Measurements from ENCODE around the gene DNM3.

- no peak for TF ChIP-seq CTCF (IDR thresholded peaks at IDR 0.05)
- no peak for TF ChIP-seq POLR2A (IDR thresholded peaks at IDR 0.05)
- TF ChIP-seq POLR2AphosphoS5 (IDR thresholded peaks at IDR 0.05): no peak
- TF ChIP-seq EP300 (IDR thresholded peaks at IDR 0.05): no peak
Measured at GRCh38 chr1:171860696-171861095, 19.4 kb downstream of the DNM3 start.
